ENCODE data around the gene TSPYL2.

- no peak for TF ChIP-seq CTCF (IDR thresholded peaks at IDR 0.05)
- no peak for TF ChIP-seq POLR2A (IDR thresholded peaks at IDR 0.05)
Measured at GRCh38 chrX:53065104-53065503, 17.1 kb upstream of the TSPYL2 start.
